HepG2 (cell line): ENCODE results near the gene ZFP36L2. TPM values are rescaled to one million over a fixed set of nuclear protein-coding genes. Genes with fewer than 3 reads are reported as not detected.

Experiments used
- CREM ChIP-seq, 2 experiments: sonication (generic) in 1 of 2; formaldehyde crosslinking in 1 of 2; IDR thresholded peaks; 2 replicates each; pipeline versions ENCODE4 v1.4.0 to v1.6.1; 2016 to 2020; ENCODE audit warnings: antibody characterized with exemption in 1 of 2, mild to moderate bottlenecking in 1 of 2, missing genetic modification reagents in 1 of 2
- E2F1 ChIP-seq: sonication (generic); formaldehyde crosslinking; IDR thresholded peaks from 2 replicates; pipeline ENCODE4 v1.5.0; 2020; ENCODE audit warnings: missing genetic modification reagents
- MATR3 ChIP-seq: sonication (generic); formaldehyde crosslinking; IDR thresholded peaks from 2 replicates; pipeline ENCODE4 v1.4.0; 2020; ENCODE audit warnings: missing genetic modification reagents
- PHF5A ChIP-seq: IDR thresholded peaks from one replicate; pipeline ENCODE4 v1.6.1; 2018; ENCODE audit warnings: low read depth, missing genetic modification reagents; ENCODE audit not compliant: unreplicated experiment
- SAFB2 ChIP-seq: sonication (generic); formaldehyde crosslinking; IDR thresholded peaks from 2 replicates; pipeline ENCODE4 v1.5.1; 2020; ENCODE audit warnings: missing genetic modification reagents, low read depth, mild to moderate bottlenecking, borderline replicate concordance
- SNAI1 ChIP-seq: sonication (generic); formaldehyde crosslinking; IDR thresholded peaks from 2 replicates; pipeline ENCODE4 v1.5.0; 2020; ENCODE audit warnings: mild to moderate bottlenecking, missing genetic modification reagents, borderline replicate concordance
- STAT5B ChIP-seq: sonication (generic); formaldehyde crosslinking; IDR thresholded peaks from 2 replicates; pipeline ENCODE4 v1.4.0; 2020; ENCODE audit warnings: missing genetic modification reagents
- TGIF2 ChIP-seq: IDR thresholded peaks from 2 replicates; pipeline ENCODE4 v1.6.1; 2016; ENCODE audit warnings: control low read depth, missing compliant biosample characterization
- U2AF1 ChIP-seq: fragments of 200-400 bp; formaldehyde crosslinking; optimal IDR thresholded peaks from 2 replicates; pipeline ENCODE3; 2017; ENCODE audit warnings: mild to moderate bottlenecking, low read depth, low read length
- ZBTB7A ChIP-seq: sonication (generic); formaldehyde crosslinking; IDR thresholded peaks from 2 replicates; pipeline ENCODE4 v1.8.0; 2022; ENCODE audit warnings: mild to moderate bottlenecking, missing genetic modification reagents
- ZBTB7B ChIP-seq: sonication (generic); formaldehyde crosslinking; IDR thresholded peaks from 2 replicates; pipeline ENCODE4 v1.4.0; 2020; ENCODE audit warnings: missing genetic modification reagents
- ZNF318 ChIP-seq: sonication (generic); formaldehyde crosslinking; IDR thresholded peaks from 2 replicates; pipeline ENCODE4 v1.4.0; 2020; ENCODE audit warnings: mild to moderate bottlenecking, missing genetic modification reagents
- ZNF674 ChIP-seq: sonication (generic); formaldehyde crosslinking; IDR thresholded peaks from 2 replicates; pipeline ENCODE4 v1.5.0; 2020; ENCODE audit warnings: low read depth, mild to moderate bottlenecking, missing genetic modification reagents
- ZNF761 ChIP-seq: sonication (generic); formaldehyde crosslinking; conservative IDR thresholded peaks from 2 replicates; pipeline ENCODE4 v1.4.0; 2020; ENCODE audit warnings: mild to moderate bottlenecking, missing genetic modification reagents
- polyA plus RNA-seq, 8 experiments: library from polyadenylated mRNA; depleted of rRNA in 3 of 8; stranded (reverse) in 7 of 8; unstranded in 1 of 8; fragments of >200 nt; fragmentation: Illumina TruSeq in 4 of 8; extraction: Trizol in 4 of 8; gene quantifications; 2 replicates each; pipeline versions ENCODE4 v1.2.1 to v1.2.3, GENCODE V29; 2011 to 2016; ENCODE audit warnings: low read depth in 4 of 8, missing spikeins in 1 of 8, mixed read lengths in 1 of 8; ENCODE audit not compliant: insufficient read depth in 1 of 8
- total RNA-seq, 5 experiments: library from RNA; depleted of rRNA; stranded (reverse); fragments of >200 nt; fragmentation: Illumina TruSeq; extraction: Trizol; gene quantifications; 2 replicates each; pipeline ENCODE4 v1.2.3, GENCODE V29; 2016; ENCODE audit warnings: low read depth in 1 of 5
- TF ChIP-seq, protein P1 (sequence below): sonication (generic); formaldehyde crosslinking; IDR thresholded peaks from 2 replicates; pipeline ENCODE4 v1.4.0; 2020; ENCODE audit warnings: missing genetic modification reagents
- TF ChIP-seq, protein P2 (sequence below): sonication (generic); formaldehyde crosslinking; IDR thresholded peaks from 2 replicates; pipeline ENCODE4 v1.4.0; 2020; ENCODE audit warnings: missing genetic modification reagents

Gene ZFP36L2
- total and polyA plus RNA-seq, 2 of the 13 experiments (the other 11 are each of a cell fraction or from before 2014, with no cell fraction given): 11.2 to 21.8 TPM

DNA sequence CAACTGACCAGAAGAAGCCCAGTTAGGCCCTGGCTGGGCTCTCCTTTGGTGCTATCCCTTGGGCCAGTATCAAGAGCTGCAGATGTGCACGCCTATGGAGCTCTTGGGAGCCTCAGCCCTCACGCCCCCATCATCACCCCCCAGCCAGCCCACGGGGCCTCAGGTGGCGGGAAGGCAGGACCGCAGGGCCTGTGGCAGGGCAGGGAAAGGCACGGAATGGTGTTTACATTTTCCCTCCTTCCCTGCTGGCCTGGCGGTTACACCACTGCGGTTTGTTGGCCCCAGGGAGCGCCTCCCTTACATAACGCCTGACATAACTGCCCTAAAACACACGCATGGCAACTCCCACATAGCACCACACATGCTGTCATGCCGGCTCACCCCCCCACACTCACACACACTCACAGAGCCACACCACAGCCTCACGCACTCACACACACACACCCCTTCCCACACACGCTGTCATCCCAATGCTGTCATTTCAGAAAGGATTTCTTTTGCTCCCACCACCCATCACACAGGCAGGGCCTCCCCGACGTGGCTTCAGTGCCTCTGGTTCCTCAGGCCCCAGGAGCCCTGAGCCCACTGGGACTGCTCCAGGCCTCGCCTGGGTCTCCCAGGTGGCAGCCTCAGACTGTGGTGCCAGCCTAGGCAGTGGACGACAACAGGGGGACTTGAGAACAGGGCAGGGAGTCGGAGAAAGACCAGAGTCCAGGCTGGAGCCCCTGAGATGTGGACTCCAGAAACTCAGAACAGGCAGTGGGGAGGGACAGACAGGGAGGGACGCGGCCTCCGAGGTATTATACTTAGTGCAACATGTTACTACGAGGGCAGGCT is 15.7 kb downstream of the ZFP36L2 start (continued):
- TF ChIP-seq, protein P1, sequence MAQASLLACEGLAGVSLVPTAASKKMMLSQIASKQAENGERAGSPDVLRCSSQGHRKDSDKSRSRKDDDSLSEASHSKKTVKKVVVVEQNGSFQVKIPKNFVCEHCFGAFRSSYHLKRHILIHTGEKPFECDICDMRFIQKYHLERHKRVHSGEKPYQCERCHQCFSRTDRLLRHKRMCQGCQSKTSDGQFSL (CRISPR knock-in tag): peak; percentile 96
- TF ChIP-seq SAFB2 (CRISPR knock-in tag): peak; percentile 32; the same call in 1 of the 2 replicates
- peak; percentile 91 for TF ChIP-seq ZBTB7B (CRISPR knock-in tag)
- TF ChIP-seq SNAI1 (CRISPR knock-in tag): no peak
- peak; percentile 90 for TF ChIP-seq TGIF2 (CRISPR knock-in tag)
- peak; percentile 68 for TF ChIP-seq ZNF318 (CRISPR knock-in tag)
- TF ChIP-seq STAT5B: no peak
- TF ChIP-seq ZBTB7A (CRISPR knock-in tag): peak; percentile 88; the same call in 1 of the 2 replicates
- peak; percentile 80; the same call in 1 of the 2 replicates for TF ChIP-seq ZNF761 (CRISPR knock-in tag)
- TF ChIP-seq MATR3 (CRISPR knock-in tag): no peak
- no peak for TF ChIP-seq PHF5A (CRISPR knock-in tag)
- TF ChIP-seq U2AF1: no peak
- TF ChIP-seq, protein P2, sequence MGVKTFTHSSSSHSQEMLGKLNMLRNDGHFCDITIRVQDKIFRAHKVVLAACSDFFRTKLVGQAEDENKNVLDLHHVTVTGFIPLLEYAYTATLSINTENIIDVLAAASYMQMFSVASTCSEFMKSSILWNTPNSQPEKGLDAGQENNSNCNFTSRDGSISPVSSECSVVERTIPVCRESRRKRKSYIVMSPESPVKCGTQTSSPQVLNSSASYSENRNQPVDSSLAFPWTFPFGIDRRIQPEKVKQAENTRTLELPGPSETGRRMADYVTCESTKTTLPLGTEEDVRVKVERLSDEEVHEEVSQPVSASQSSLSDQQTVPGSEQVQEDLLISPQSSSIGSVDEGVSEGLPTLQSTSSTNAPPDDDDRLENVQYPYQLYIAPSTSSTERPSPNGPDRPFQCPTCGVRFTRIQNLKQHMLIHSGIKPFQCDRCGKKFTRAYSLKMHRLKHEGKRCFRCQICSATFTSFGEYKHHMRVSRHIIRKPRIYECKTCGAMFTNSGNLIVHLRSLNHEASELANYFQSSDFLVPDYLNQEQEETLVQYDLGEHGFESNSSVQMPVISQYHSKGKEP: no peak
- peak; percentile 31; the same call in 1 of the 2 replicates for TF ChIP-seq ZNF674 (CRISPR knock-in tag)
- 0 out of 2 replicates have a peak, but pooled peaks have one; percentile 66 for TF ChIP-seq E2F1 (CRISPR knock-in tag)
- TF ChIP-seq CREM (IDR thresholded peaks at IDR 0.05): peak; percentile 53; the same call in 1 of the 2 replicates
- TF ChIP-seq CREM (CRISPR knock-in tag; IDR thresholded peaks at IDR 0.05): no peak
